HG02870 (cell line): ENCODE results near the gene GTF2IRD1.
"Not testable (repeated sequence)": the region's sequence is repeated elsewhere in the genome, so short reads cannot be mapped to it uniquely, and the experiment has no call there.

Source experiments
- ATAC-seq: cut with Tn5 transposase; IDR thresholded peaks from one replicate; pipeline ENCODE4 v1.9.1; 2021; ENCODE audit warnings: mild to moderate bottlenecking, moderate library complexity; ENCODE audit not compliant: unreplicated experiment

Gene GTF2IRD1, protein sequence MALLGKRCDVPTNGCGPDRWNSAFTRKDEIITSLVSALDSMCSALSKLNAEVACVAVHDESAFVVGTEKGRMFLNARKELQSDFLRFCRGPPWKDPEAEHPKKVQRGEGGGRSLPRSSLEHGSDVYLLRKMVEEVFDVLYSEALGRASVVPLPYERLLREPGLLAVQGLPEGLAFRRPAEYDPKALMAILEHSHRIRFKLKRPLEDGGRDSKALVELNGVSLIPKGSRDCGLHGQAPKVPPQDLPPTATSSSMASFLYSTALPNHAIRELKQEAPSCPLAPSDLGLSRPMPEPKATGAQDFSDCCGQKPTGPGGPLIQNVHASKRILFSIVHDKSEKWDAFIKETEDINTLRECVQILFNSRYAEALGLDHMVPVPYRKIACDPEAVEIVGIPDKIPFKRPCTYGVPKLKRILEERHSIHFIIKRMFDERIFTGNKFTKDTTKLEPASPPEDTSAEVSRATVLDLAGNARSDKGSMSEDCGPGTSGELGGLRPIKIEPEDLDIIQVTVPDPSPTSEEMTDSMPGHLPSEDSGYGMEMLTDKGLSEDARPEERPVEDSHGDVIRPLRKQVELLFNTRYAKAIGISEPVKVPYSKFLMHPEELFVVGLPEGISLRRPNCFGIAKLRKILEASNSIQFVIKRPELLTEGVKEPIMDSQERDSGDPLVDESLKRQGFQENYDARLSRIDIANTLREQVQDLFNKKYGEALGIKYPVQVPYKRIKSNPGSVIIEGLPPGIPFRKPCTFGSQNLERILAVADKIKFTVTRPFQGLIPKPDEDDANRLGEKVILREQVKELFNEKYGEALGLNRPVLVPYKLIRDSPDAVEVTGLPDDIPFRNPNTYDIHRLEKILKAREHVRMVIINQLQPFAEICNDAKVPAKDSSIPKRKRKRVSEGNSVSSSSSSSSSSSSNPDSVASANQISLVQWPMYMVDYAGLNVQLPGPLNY

GRCh38 chr7:74453322-74454011 is at the start of gene GTF2IRD1:
GTF2IRD1 (plus strand) TSS chr7:74453906; CDS start chr7:74508081, 54,175 bp downstream.
- ATAC-seq = no peak

DNA sequence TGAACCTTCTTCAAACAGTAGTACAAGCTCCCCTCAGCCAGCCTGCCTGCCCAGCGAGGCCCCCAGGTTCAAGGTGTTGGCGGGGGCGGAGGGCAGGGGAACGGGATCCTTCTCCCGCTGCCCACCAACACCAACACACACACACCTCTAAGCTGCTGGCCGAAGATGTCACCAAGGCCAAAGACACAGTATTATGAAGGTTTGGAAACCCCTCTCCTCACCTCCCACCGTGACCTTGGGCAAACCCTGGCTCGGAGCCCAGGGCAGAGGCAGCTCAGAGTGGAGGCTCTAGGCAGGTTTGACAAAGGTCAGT is 49.4 kb upstream of the GTF2IRD1 start:
- no peak for ATAC-seq

DNA sequence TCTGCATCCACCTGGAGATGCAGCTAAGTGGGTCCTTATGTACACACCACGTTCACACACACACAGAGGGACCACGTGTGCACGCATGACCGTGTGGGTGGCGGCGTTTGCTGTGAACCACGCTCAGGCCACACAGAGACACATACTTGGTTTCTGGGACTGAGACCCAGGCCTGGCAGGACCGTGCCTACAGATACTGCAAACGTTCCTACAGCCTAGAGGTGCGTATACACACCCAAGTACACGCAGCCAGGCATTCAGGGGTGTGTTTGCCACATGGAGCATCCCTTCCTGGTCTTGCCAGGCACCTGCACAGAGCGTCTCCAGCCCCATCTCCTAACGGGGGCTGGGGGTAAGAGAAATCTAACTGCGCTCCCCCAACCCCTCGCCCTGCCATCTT is 49.0 kb upstream of the GTF2IRD1 start:
- no peak for ATAC-seq

DNA sequence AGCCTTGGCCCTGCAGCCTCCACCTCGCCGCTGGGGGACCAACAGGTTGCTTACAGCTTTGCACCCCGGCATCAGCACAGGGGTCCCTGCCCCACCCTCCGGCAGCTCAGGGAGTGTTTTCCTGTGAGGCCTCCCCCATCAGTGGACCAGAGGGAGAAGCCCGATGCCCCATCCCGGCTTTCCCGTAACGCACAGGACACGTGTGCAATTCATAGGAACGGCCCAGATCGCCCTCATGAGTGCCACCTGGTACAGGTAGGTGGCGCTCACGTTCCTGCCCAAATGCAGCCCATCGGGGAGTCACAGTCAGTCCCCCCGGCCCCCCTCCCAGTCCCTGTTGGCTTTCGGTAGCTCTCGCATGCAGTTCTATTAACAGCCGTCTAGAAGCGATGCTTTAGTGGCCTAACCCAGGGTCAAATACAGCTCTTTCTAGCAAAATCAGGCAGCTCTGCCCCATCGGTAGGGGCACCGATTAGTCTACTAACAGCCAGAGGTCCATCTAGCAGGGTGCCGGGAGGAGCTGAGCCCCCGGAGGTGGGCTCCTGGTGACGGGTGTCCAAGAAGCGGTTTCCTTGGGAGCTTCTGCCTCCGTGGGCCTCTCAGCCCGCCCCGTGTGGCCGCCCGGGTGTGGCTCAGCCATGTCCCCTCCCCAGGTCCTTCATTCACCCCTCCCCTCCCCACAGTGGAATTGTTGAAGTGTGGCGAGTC is 48.4 kb upstream of the GTF2IRD1 start:
- ATAC-seq = no peak

DNA sequence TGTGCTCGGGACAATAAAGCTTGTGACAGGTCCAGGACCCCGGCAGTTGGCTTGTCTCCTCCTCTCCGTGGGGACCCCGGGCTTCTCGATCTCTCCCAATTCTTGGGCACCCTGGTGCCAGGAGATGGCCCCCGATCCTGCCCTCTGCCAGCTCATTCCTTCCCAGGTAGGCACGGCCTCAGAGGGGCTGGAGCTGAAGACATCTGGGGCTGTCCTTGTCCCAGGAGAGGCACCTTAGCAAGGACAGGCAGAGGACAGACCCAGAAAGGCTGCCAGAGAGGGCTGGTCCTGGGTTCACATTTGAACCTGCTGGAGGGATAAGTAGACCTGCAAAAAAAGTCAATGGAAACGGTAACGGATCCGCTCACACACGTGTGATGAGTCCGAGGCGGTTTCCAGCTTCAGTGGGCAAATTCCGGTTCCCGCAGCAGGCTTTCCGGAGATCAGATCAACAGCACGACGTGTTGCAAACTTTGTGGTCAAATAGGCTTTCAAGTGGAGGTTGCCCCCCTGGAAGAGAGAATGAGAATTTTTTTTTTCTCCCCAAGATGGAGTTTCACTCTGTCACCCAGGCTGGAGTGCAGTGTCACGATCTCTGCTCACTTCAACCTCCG is 47.7 kb upstream of the GTF2IRD1 start:
- ATAC-seq = no peak

DNA sequence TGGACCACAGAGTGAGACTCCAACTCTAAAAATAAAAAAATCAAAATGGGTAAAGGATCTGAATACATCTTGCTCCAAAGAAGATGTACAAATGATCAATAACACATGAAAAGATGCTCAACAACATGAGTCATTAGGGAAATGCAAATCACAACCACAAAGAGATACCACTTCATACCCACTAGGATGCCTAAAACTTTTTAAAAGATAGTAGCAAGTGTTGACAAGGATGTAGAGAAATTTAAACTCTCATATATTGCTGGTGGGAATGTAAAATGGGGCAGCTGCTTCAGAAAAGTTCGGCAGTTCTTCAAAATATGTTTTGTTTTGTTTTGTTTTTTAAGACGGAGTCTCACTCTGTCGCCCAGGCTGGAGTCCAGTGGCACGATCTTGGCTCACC is 45.7 kb upstream of the GTF2IRD1 start:
- ATAC-seq = no peak

DNA sequence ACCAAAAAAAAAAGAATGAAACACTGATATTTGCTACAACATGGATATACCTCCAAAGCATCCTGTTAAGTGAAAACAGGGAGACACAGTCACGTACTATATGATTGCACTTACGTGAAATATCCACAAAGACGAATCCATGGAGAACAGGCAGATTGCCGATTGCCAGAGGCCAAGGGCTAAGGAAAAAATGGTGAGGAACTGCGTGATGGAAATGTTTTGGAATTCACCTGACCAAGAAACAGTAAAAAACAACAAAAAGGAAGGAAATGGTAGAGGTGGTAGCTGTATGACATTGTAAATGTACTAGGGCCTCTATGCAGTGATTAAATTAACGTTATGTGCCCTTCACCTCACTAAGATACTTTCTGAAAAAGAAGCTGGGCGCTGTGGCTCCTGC is 44.1 kb upstream of the GTF2IRD1 start:
- ATAC-seq = no peak

DNA sequence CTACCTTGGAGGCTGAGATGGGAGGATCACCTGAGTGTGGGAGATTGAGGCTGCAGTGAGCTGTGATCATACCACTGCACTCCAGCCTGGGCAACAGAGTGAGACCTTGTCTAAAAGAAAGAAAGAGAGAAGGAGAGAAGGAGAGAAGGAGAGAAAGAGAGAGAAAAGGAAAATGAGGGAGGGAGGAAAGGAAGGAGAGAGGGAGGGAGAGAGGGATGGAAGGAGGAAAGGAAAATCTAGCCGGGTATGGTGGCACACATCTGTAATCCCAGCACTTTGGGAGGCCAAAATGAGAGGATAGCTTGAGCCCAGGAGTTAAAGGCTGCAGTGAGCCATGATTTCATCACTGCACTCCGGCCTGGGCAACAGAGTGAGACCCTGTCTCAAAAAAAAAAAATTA is 42.9 kb upstream of the GTF2IRD1 start:
- no peak for ATAC-seq

DNA sequence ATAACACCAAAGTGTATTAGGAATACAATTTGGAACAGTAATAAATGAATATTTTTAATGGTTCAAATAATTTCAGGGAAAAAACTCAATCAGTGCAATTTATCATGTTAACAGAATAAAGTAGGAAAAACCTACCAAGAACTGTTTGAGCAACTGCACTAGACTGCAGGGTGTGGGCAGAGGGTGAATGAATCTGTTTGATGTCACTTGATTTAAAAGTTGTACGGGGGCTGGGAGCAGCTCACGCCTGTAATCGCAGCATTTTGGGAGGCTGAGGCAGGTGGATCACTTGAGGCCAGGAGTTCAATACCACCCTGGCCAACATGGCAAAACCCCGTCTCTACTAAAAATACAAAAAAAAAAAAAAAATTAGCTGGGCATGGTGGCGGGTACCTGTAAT is 42.1 kb upstream of the GTF2IRD1 start:
- not testable (repeated sequence) for ATAC-seq

DNA sequence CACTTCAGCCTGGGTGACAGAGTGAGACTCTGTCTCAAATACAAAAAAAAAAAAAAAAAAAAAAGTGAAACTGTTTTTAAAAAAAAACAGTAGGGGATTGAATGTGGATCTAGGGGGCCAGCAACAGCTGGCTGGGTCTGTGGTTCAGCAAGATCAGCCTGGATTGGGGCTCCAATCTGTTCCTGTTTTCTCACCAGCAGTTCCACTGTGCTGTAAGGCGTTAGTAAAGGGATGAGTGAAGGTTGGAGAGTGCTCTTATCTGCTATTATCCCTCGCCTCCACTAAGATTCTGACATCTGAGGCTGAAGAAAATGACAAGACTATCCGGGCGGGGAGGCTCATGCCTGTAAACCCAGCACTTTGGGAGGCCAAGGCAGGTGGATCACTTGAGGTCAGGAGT is 41.6 kb upstream of the GTF2IRD1 start:
- ATAC-seq = no peak

DNA sequence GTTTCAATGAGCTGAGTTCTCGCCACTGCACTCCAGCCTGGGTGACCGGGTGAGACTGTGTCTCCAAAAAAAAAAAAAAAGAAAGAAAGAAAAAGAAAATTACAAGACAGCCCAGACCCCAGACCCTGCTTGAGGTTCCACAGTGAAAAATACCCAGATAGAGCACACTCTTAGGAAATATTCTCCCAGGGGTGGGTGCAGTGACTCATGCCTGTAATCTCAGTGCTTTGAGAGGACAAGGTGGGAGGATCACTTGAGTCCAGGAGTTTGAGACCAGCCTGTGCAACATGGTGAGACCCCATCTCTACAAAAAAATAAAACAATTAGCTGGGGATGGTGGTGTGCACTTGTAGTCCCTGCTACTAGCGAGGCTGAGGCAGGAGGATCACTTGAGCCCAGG is 41.1 kb upstream of the GTF2IRD1 start:
- no peak for ATAC-seq

GRCh38 chr7:74414595-74415333 is 38.9 kb upstream of the GTF2IRD1 start:
- ATAC-seq = not testable (repeated sequence)

- no peak for ATAC-seq
Measured at GRCh38 chr7:74417419-74417971, 36.2 kb upstream of the GTF2IRD1 start.

- no peak for ATAC-seq
Measured at GRCh38 chr7:74418076-74418475, 35.6 kb upstream of the GTF2IRD1 start.

- no peak for ATAC-seq
Measured at GRCh38 chr7:74418538-74418937, 35.2 kb upstream of the GTF2IRD1 start.

- ATAC-seq = not testable (repeated sequence)
Measured at GRCh38 chr7:74419232-74419631, 34.5 kb upstream of the GTF2IRD1 start.

DNA sequence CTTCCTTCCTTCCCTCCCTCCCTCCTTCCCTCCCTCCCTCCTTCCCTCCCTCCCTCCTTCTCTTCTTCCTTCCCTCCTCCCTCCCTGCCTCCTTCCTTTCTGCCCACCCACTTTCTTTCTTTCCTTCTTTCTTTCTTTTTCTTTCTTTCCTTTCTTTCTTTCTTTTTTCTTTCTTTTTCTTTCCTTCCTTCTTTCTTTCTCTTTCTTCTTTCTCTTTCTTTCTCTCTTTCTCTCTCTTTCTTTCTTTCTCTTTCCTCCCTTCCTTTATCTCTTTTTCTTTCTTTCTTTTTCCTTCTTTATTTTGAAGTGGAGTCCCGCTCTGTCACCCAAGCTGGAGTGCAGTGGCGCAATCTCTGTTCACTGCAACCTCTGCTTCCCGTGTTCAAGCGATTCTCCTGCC is 33.7 kb upstream of the GTF2IRD1 start:
- ATAC-seq = no peak

GRCh38 chr7:74424291-74424880 is 29.3 kb upstream of the GTF2IRD1 start:
- ATAC-seq = no peak

- ATAC-seq = no peak
Measured at GRCh38 chr7:74428023-74428422, 25.7 kb upstream of the GTF2IRD1 start.
